Measurements from ENCODE around the gene C14orf180.

- TF ChIP-seq POLR2A (IDR thresholded peaks at IDR 0.05): no peak
- TF ChIP-seq CTCF (IDR thresholded peaks at IDR 0.05): no peak
Measured at GRCh38 chr14:104553166-104554087, 26.1 kb upstream of the C14orf180 start.

Data from adrenal gland (tissue), 5 donors.